OCI-LY7 (cell line): ENCODE results near the gene CNTN4. TPM values are rescaled to one million over a fixed set of nuclear protein-coding genes. Genes with fewer than 3 reads are reported as not detected.

Source experiments
- BruUV-seq: library from RNA; stranded (reverse); fragments of 400-500 nt; replicated peaks from 2 replicates; lab custom pipeline; 2021; lab: Mats Ljungman, UMichigan
- CTCF ChIA-PET: fragments of 300-600 bp; sonication (Branson Sonifier 250); formaldehyde crosslinking; loops from one replicate; lab custom pipeline; 2022; ENCODE audit warnings: antibody characterized with exemption; ENCODE audit not compliant: unreplicated experiment; lab: Charles Lee
- POLR2A ChIA-PET: fragments of 300-600 bp; sonication (Branson Sonifier 250); formaldehyde crosslinking; loops from one replicate; lab custom pipeline; 2022; ENCODE audit warnings: antibody characterized with exemption; lab: Charles Lee
- DNase-seq: peaks from one replicate; pipeline ENCODE4 v3.0.0-alpha.2; 2015; ENCODE audit warnings: low spot score
- H2AFZ ChIP-seq: fragments of 200-600 bp; sonication (generic), shearing (Covaris generic); 2 replicates; pipeline ENCODE4 v1.6.1; 2014; ENCODE audit warnings: mild to moderate bottlenecking, antibody characterized with exemption, low read length, moderate library complexity
- H3K27ac ChIP-seq: fragments of 200-600 bp; sonication (generic); 2 replicates; pipeline ENCODE4 v1.5.1; 2014; ENCODE audit warnings: mixed run types, low read depth, mild to moderate bottlenecking, moderate library complexity, low read length, inconsistent platforms; ENCODE audit not compliant: poor library complexity, severe bottlenecking
- H3K36me3 ChIP-seq: fragments of 200-600 bp; sonication (generic); 2 replicates; pipeline ENCODE4 v1.6.1; 2014; ENCODE audit warnings: mild to moderate bottlenecking, antibody characterized with exemption, low read length, moderate library complexity, mixed read lengths; ENCODE audit not compliant: insufficient read depth
- H3K4me1 ChIP-seq: fragments of 200-600 bp; sonication (generic); 2 replicates; pipeline ENCODE4 v1.5.1; 2014; ENCODE audit warnings: mild to moderate bottlenecking, low read length; ENCODE audit not compliant: insufficient read depth, poor library complexity, severe bottlenecking
- H3K4me2 ChIP-seq: fragments of 200-600 bp; sonication (generic); 2 replicates; pipeline ENCODE4 v1.6.1; 2014; ENCODE audit warnings: mild to moderate bottlenecking, low read length
- H3K4me3 ChIP-seq: fragments of 200-600 bp; sonication (generic); 2 replicates; pipeline ENCODE4 v1.5.1; 2014; ENCODE audit warnings: mild to moderate bottlenecking, low read depth, low read length; ENCODE audit not compliant: poor library complexity, severe bottlenecking
- H3K79me2 ChIP-seq: fragments of 200-600 bp; sonication (generic); 2 replicates; pipeline ENCODE4 v1.6.1; 2016; ENCODE audit warnings: low read depth, mild to moderate bottlenecking, low read length, moderate library complexity, mixed read lengths; ENCODE audit not compliant: insufficient read depth
- H3K9me2 ChIP-seq: fragments of 200-600 bp; sonication (generic); 2 replicates; pipeline ENCODE4 v1.6.1; 2016; ENCODE audit warnings: mild to moderate bottlenecking, low read length, mixed read lengths; ENCODE audit not compliant: insufficient read depth
- H3K9me3 ChIP-seq: fragments of 200-600 bp; sonication (generic); 2 replicates; pipeline ENCODE4 v1.6.1; 2014; ENCODE audit warnings: mild to moderate bottlenecking, mixed run types, low read length, mixed read lengths
- H4K20me1 ChIP-seq: fragments of 200-600 bp; sonication (generic); 2 replicates; pipeline ENCODE4 v1.6.1; 2014; ENCODE audit warnings: mild to moderate bottlenecking, antibody characterized with exemption, low read length, moderate library complexity, mixed read lengths; ENCODE audit not compliant: insufficient read depth
- EZH2phosphoT487 ChIP-seq: fragments of 200-600 bp; sonication (generic); IDR thresholded peaks from 2 replicates; pipeline ENCODE4 v1.6.1; 2018; ENCODE audit warnings: low read depth, borderline replicate concordance, mild to moderate bottlenecking, mixed run types, antibody characterized with exemption, low read length, moderate library complexity, mixed read lengths
- intact Hi-C: fragments of 100-400 bp; cut with micrococcal nuclease; formaldehyde crosslinking; loops from one replicate; pipeline ENCODE4 v1.10.0; 2022; ENCODE audit not compliant: unreplicated experiment
- total RNA-seq, 2 experiments: library from RNA; depleted of rRNA in 1 of 2; stranded (reverse); fragments of >200 nt in 1 of 2; shearing (Covaris generic) in 1 of 2; gene quantifications; 2 replicates each; pipeline ENCODE4 v1.2.3, GENCODE V29; 2014 to 2022
- TF ChIP-seq, protein P1 (sequence below): fragments of 200-600 bp; sonication (generic); conservative IDR thresholded peaks from 2 replicates; pipeline ENCODE4 v1.5.1; 2014; ENCODE audit warnings: mild to moderate bottlenecking, antibody characterized with exemption, low read length, moderate library complexity, mixed read lengths

CNTN4 gene
- total RNA-seq, 2 experiments from 2014 or later = not detected

DNA sequence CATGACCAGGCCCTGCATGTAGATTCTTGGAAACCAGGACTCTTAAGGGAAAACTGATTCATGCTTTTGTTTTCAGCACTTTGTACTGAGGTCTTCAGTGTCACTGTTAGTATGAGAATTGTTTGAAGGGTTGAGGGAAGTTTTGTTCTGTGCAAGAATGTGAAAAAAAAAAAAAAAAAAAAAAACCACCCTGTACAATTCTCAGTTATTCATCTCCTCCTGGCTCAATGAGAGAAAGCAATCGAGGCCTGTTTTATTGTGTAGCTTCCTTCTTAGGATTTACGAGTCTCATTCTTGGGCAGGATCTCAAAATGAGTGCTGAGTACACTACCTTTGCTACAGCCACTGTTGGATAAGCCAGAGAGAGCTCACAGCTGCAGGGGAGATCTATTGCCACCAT, 469.5 kb downstream of the CNTN4 start:
- Histone ChIP-seq H3K4me2 (no peak overlapping the region), H3K27ac (no peak overlapping the region), H2AFZ (no peak overlapping the region), H3K4me3 (no peak overlapping the region), H3K79me2 (no peaks in the 10 kb centered on the region), H3K4me1 (no peaks in the 10 kb centered on the region), H4K20me1 (no peaks in the 10 kb centered on the region), H3K9me3 (no peaks in the 10 kb centered on the region), H3K9me2 (no peaks in the 10 kb centered on the region), H3K36me3 (no peaks in the 10 kb centered on the region)
- DNase-seq = no peak
- CTCF ChIA-PET = no interaction called here
- no TSS peak for BruUV-seq
- POLR2A ChIA-PET = interaction anchor here (0.6 to 0.7 kb wide), 2 partner anchors 19 to 1996 kb away, joined by 3 to 8 read pairs; no protein-coding TSS in a partner anchor
- TF ChIP-seq, protein P1, sequence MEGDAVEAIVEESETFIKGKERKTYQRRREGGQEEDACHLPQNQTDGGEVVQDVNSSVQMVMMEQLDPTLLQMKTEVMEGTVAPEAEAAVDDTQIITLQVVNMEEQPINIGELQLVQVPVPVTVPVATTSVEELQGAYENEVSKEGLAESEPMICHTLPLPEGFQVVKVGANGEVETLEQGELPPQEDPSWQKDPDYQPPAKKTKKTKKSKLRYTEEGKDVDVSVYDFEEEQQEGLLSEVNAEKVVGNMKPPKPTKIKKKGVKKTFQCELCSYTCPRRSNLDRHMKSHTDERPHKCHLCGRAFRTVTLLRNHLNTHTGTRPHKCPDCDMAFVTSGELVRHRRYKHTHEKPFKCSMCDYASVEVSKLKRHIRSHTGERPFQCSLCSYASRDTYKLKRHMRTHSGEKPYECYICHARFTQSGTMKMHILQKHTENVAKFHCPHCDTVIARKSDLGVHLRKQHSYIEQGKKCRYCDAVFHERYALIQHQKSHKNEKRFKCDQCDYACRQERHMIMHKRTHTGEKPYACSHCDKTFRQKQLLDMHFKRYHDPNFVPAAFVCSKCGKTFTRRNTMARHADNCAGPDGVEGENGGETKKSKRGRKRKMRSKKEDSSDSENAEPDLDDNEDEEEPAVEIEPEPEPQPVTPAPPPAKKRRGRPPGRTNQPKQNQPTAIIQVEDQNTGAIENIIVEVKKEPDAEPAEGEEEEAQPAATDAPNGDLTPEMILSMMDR = no peak
- TF ChIP-seq EZH2phosphoT487 = no peak
- intact Hi-C loops = no loop called here

DNA sequence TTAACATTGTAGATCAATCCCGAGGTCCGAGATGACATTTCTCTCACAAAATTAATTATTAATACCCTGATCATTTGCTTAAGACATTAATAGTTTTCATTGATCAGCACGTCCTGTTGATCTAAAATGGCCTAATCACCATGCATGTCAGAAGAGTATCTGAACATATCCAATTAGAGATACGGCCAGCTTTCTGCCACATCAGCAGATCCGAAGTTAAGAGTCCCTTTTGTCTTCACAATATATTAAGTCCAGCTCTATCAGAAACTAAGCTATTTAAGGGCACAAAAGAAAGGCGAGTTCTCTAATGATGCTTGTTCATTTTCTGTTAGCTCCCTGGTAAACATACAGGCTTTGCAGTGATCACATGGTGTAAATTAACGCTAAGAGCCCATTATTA, 470.3 kb downstream of the CNTN4 start:
- CTCF ChIA-PET = no interaction called here
- no peaks in the 10 kb centered on the region for H3K79me2 ChIP-seq
- POLR2A ChIA-PET = interaction anchor here (0.6 to 1.3 kb wide), 3 partner anchors 9 to 901 kb away, joined by 3 read pairs; no protein-coding TSS in a partner anchor
- no peaks in the 10 kb centered on the region for H3K36me3 ChIP-seq
- TF ChIP-seq, protein P1 = no peak
- TF ChIP-seq EZH2phosphoT487 = no peak
- intact Hi-C loops = no loop called here
- H3K9me2 ChIP-seq = no peaks in the 10 kb centered on the region
- no peaks in the 10 kb centered on the region for H3K4me1 ChIP-seq
- H3K27ac ChIP-seq = no peak overlapping the region
- no peak for DNase-seq
- H2AFZ ChIP-seq = no peak overlapping the region
- H3K9me3 ChIP-seq = no peaks in the 10 kb centered on the region
- no peak overlapping the region for H3K4me3 ChIP-seq
- H3K4me2 ChIP-seq = no peak overlapping the region
- no peaks in the 10 kb centered on the region for H4K20me1 ChIP-seq
- BruUV-seq = no TSS peak

DNA sequence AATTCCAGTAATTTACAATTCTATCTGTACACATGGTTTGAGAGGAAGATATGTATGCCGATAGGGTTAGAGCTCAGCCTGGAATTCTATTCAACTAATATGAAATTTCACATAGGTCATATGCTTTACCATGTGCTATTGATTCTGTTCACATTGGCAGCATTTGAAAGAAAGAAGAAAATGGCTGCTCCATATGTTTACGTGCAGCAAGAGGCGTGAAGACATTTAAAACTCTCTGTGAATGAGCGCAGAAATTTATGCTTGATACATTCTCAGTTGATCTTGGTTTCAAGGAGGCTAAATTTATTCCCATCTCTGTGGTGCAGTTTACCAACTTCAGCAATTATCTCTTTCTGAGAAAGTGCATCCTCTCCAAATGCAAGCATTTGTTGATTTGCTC, 478.9 kb downstream of the CNTN4 start:
- CTCF ChIA-PET = no interaction called here
- TF ChIP-seq, protein P1 = no peak
- TF ChIP-seq EZH2phosphoT487 = no peak
- no peak overlapping the region for H3K4me3 ChIP-seq
- H3K4me1 ChIP-seq = no peaks in the 10 kb centered on the region
- H3K4me2 ChIP-seq = no peak overlapping the region
- no peaks in the 10 kb centered on the region for H3K9me3 ChIP-seq
- POLR2A ChIA-PET = no interaction called here
- H3K36me3 ChIP-seq = no peaks in the 10 kb centered on the region
- H3K27ac ChIP-seq = no peak overlapping the region
- no TSS peak for BruUV-seq
- no peaks in the 10 kb centered on the region for H3K9me2 ChIP-seq
- intact Hi-C loops = no loop called here
- no peak for DNase-seq
- H4K20me1 ChIP-seq = no peaks in the 10 kb centered on the region
- H2AFZ ChIP-seq = no peak overlapping the region
- H3K79me2 ChIP-seq = no peaks in the 10 kb centered on the region
